GM10266 (cell line): ENCODE results near the gene SLC2A6.

Experiments used
- DNase-seq: peaks from one replicate; pipeline ENCODE4 v3.0.0; 2012; ENCODE audit errors: extremely low spot score
- CTCF ChIP-seq: IDR thresholded peaks from 2 replicates; pipeline ENCODE4 v1.5.1; 2012; ENCODE audit warnings: mild to moderate bottlenecking, low read depth; ENCODE audit not compliant: control insufficient read depth, insufficient read depth; ENCODE audit errors: missing control alignments

SLC2A6 gene

GRCh38 chr9:133508046-133508445, 29.1 kb upstream of the SLC2A6 start:
- TF ChIP-seq CTCF, result no peak
- no peak for DNase-seq

GRCh38 chr9:133507246-133507965, 28.5 kb upstream of the SLC2A6 start:
- no peak for DNase-seq
- TF ChIP-seq CTCF, result no peak

GRCh38 chr9:133506653-133507038, 27.7 kb upstream of the SLC2A6 start:
- DNase-seq, result no peak
- no peak for TF ChIP-seq CTCF

- DNase-seq, result no peak
These were observed 27.2 kb upstream of the SLC2A6 start for GRCh38 chr9:133505901-133506652.

GRCh38 chr9:133505186-133505830, 26.4 kb upstream of the SLC2A6 start:
- no peak for TF ChIP-seq CTCF
- DNase-seq, result no peak

More at GRCh38 chr9:133505901-133506652, 27.2 kb upstream of the SLC2A6 start:
- TF ChIP-seq CTCF, result no peak

GRCh38 chr9:133502112-133502511, 23.2 kb upstream of the SLC2A6 start:
- TF ChIP-seq CTCF, result no peak
- DNase-seq, result no peak
